ENCODE measurements around the gene PCDHA1. TPM values are rescaled to one million over a fixed set of nuclear protein-coding genes. Genes with fewer than 3 reads are reported as not detected.

The PCDHA1 gene
- total RNA-seq, 6 donors from 2014 or later = 0.13 TPM; not detected in 5

DNA sequence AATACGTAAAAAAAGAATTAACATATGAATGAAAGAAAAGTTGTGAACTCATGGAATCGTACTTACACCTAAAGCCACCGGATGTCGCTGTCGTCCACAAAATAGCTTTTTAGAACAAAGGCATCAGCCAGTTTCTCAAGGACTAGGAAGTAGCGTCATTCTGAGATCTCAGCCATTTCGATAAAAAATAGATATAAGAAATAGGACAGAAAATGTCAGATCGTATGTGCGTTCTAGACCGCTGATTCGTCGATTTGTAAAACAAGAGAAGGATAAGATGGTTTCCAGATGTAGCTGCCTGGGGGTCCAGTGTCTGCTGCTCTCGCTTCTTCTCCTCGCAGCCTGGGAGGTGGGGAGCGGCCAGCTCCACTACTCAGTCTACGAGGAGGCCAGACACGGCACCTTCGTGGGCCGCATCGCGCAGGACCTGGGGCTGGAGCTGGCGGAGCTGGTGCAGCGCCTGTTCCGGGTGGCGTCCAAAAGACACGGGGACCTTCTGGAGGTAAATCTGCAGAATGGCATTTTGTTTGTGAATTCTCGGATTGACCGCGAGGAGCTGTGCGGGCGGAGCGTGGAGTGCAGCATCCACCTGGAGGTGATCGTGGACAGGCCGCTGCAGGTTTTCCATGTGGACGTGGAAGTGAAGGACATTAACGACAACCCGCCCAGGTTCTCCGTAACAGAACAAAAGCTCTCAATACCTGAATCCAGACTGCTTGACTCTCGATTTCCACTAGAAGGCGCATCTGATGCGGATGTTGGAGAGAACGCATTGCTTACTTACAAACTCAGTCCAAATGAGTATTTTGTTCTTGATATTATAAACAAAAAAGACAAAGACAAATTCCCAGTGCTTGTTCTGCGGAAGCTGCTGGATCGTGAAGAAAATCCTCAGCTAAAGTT is 70.1 kb downstream of the PCDHA1 start, which contains the start of gene PCDHA10:
Gene PCDHA10 (plus strand): TSS at position 126 of the 903 bp plus-strand sequence. CDS start 152 bp downstream, at position 278.
- TF ChIP-seq, protein P1, sequence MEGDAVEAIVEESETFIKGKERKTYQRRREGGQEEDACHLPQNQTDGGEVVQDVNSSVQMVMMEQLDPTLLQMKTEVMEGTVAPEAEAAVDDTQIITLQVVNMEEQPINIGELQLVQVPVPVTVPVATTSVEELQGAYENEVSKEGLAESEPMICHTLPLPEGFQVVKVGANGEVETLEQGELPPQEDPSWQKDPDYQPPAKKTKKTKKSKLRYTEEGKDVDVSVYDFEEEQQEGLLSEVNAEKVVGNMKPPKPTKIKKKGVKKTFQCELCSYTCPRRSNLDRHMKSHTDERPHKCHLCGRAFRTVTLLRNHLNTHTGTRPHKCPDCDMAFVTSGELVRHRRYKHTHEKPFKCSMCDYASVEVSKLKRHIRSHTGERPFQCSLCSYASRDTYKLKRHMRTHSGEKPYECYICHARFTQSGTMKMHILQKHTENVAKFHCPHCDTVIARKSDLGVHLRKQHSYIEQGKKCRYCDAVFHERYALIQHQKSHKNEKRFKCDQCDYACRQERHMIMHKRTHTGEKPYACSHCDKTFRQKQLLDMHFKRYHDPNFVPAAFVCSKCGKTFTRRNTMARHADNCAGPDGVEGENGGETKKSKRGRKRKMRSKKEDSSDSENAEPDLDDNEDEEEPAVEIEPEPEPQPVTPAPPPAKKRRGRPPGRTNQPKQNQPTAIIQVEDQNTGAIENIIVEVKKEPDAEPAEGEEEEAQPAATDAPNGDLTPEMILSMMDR (IDR thresholded peaks at IDR 0.05) = peak in 3 of 6 experiments; percentile 6 to 29 (median 12)
- TF ChIP-seq POLR2A (IDR thresholded peaks at IDR 0.05) (no peak), EP300 (IDR thresholded peaks at IDR 0.05) (no peak)
- no peaks in the 10 kb centered on the region for H3K4me1 ChIP-seq
- peak within 1 kb of the TSS in 1 of 4 donors; percentile 56 for H3K27ac ChIP-seq
- peaks cover 0 to 31% (median 25%) of the 10 kb centered on the region in 4 donors for H3K9me3 ChIP-seq
- no peak for ATAC-seq (ENCODE audit: low FRiP score in 2 of 2)
- WGBS, 2 donors = 22 to 23% methylated on average over 30 to 44 of the region's 44 CpGs
- peak within 1 kb of the TSS in 3 of 4 donors; percentile 33 to 35 (median 34) for H3K4me3 ChIP-seq
- DNase-seq = peak in 1 of 2 donors; percentile 59
- H3K27me3 ChIP-seq = no peaks in the 10 kb centered on the region
- H3K36me3 ChIP-seq = no peaks in the 10 kb centered on the region

DNA sequence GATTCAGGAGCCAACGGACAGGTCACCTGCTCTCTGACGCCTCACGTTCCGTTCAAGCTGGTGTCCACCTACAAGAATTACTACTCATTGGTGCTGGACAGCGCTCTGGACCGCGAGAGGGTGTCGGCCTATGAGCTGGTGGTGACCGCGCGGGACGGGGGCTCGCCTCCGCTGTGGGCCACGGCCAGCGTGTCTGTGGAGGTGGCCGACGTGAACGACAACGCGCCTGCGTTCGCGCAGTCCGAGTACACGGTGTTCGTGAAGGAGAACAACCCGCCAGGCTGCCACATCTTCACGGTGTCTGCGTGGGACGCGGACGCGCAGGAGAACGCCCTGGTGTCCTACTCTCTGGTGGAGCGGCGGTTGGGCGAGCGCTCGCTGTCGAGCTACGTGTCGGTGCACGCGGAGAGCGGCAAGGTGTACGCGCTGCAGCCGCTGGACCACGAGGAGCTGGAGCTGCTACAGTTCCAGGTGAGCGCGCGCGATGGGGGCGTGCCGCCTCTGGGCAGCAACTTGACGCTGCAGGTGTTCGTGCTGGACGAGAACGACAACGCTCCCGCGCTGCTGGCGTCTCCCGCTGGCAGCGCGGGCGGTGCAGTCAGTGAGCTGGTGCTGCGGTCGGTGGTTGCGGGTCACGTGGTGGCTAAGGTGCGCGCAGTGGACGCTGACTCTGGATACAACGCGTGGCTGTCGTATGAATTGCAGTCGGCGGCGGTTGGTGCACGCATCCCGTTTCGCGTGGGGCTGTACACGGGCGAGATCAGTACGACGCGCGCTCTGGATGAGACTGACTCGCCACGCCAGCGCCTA is 71.4 kb downstream of the PCDHA1 start:
- H3K4me1 ChIP-seq = no peaks in the 10 kb centered on the region
- WGBS, 2 donors = 61 to 73% methylated on average over 29 to 72 of the region's 94 CpGs
- peaks cover 0 to 42% (median 35%) of the 10 kb centered on the region in 4 donors for H3K9me3 ChIP-seq
- H3K4me3 ChIP-seq = no peak overlapping the region
- no peaks in the 10 kb centered on the region for H3K36me3 ChIP-seq
- DNase-seq = peak in 1 of 2 donors; percentile 80
- ATAC-seq (ENCODE audit: low FRiP score in 2 of 2) = no peak
- no peaks in the 10 kb centered on the region for H3K27me3 ChIP-seq
- no peak overlapping the region for H3K27ac ChIP-seq
- TF ChIP-seq, protein P1 (IDR thresholded peaks at IDR 0.05) = no peak
- TF ChIP-seq POLR2AphosphoS5 (IDR thresholded peaks at IDR 0.05) = no peak
- TF ChIP-seq POLR2A (IDR thresholded peaks at IDR 0.05) = no peak
- no peak for TF ChIP-seq EP300 (IDR thresholded peaks at IDR 0.05)

DNA sequence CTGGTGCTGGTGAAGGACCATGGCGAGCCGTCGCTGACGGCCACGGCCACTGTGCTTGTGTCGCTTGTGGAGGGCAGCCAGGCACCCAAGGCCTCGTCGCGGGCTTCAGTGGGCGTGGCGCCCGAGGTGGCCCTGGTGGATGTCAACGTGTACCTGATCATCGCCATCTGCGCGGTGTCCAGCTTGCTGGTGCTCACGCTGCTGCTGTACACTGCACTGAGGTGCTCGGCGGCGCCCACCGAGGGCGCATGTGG is 72.0 kb downstream of the PCDHA1 start:
- Histone ChIP-seq H3K4me1 (no peaks in the 10 kb centered on the region), H3K27ac (no peak overlapping the region), H3K27me3 (no peaks in the 10 kb centered on the region), H3K4me3 (no peak overlapping the region), H3K9me3 (peaks cover 0 to 47% (median 40%) of the 10 kb centered on the region in 4 donors), H3K36me3 (no peaks in the 10 kb centered on the region)
- TF ChIP-seq, protein P1 (IDR thresholded peaks at IDR 0.05) = no peak
- TF ChIP-seq POLR2A (IDR thresholded peaks at IDR 0.05) (no peak), POLR2AphosphoS5 (IDR thresholded peaks at IDR 0.05) (no peak), EP300 (IDR thresholded peaks at IDR 0.05) (no peak)
- WGBS, 2 donors = 62 to 73% methylated on average over 9 to 10 of the region's 22 CpGs
- ATAC-seq (ENCODE audit: low FRiP score in 2 of 2) = no peak
- DNase-seq = peak in 1 of 2 donors; percentile 77

DNA sequence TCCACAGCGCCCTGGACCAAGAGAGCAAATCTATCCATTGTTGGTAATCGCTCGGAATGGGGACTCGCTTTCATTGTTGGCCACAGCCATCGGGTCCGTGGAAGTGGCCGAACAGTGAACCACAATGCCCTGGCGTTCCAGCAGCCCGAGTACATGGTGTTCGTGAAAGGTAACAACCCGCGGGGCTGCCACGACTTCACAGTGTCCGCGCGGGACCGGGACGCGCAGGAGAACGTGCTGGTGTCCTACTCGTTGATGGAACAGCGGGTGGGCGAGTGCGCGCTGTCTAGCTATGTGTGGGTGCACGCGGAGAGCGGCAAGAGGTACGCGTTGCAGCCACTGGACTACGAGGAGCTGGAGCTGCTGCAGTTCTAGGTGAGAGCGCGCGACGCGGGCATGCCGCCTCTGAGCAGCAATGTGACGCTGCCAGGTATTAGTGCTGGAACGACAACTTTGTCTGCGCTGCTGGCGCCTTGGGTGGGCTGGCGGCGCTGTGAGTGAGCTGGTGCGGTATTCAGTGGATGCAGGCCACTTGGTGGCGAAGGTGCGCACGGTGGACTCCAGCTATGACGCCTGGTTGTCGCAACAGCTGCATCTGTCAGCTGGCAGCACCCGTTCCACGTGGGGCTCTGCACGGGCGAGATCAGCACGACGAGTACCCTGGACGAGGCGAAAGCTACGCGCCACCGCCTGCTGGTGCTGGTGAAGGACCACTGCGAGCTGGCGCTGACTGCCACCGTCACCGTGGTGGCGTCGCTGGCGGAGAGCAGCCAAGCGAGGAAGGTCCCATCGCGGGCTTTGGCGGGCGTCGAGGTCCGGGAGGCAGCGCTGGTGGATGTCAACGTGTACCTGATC is 76.7 kb downstream of the PCDHA1 start:
- H3K27me3 ChIP-seq = no peaks in the 10 kb centered on the region
- TF ChIP-seq, protein P1 (IDR thresholded peaks at IDR 0.05) = no peak
- no peak for TF ChIP-seq EP300 (IDR thresholded peaks at IDR 0.05)
- no peak for TF ChIP-seq POLR2AphosphoS5 (IDR thresholded peaks at IDR 0.05)
- TF ChIP-seq POLR2A (IDR thresholded peaks at IDR 0.05) = no peak
- peaks cover 0 to 36% (median 35%) of the 10 kb centered on the region in 4 donors for H3K9me3 ChIP-seq
- no peaks in the 10 kb centered on the region for H3K4me1 ChIP-seq
- no peak overlapping the region for H3K27ac ChIP-seq
- DNase-seq (peak in 1 of 2 donors; percentile 75), ATAC-seq (ENCODE audit: low FRiP score in 2 of 2) (peak in 1 of 2 donors; percentile 34)
- WGBS, 2 donors = 44 to 55% methylated on average over 53 to 67 of the region's 76 CpGs
- no peaks in the 10 kb centered on the region for H3K36me3 ChIP-seq
- no peak overlapping the region for H3K4me3 ChIP-seq
